ENCODE measurements around the gene MDM4.

Gene MDM4

DNA sequence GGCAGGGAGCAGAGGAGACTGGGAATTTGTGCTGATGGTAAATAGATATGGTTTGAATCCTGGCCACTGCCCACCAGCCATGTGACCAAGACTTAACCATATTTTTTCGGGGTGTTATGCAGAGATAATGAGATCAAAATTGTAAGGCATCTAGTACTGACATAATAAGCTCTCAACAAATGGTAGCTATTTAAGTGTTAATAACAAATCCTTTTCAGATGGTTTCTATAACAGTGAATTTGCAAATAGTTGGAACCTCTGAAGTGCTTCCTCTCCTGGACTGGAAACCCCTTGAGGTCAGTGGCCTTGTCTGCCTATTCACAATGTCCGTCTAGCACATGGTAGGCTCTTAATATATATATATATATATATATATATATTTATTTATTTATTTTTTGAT lies 64.7 kb downstream of the MDM4 start:
- DNase-seq: no peak

DNA sequence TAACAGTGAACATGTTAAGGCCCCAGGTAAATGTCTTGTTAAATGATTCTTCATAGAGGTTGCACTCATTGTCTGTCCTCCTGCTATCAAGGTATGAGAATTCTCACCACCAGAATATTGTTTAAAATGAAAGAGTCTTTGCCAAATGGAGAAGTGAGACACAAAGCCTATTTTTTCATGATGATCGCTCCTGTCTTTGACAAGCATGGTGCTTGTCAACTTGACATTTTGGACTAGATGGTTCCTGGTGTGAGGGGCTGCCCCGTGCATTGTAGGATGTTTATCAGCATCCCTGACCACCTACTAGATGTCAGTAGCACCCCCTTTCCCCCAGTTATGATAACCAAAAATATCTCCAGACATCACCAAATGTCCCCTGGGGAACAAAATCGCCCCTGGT lies 65.6 kb downstream of the MDM4 start:
- no peak for DNase-seq

DNA sequence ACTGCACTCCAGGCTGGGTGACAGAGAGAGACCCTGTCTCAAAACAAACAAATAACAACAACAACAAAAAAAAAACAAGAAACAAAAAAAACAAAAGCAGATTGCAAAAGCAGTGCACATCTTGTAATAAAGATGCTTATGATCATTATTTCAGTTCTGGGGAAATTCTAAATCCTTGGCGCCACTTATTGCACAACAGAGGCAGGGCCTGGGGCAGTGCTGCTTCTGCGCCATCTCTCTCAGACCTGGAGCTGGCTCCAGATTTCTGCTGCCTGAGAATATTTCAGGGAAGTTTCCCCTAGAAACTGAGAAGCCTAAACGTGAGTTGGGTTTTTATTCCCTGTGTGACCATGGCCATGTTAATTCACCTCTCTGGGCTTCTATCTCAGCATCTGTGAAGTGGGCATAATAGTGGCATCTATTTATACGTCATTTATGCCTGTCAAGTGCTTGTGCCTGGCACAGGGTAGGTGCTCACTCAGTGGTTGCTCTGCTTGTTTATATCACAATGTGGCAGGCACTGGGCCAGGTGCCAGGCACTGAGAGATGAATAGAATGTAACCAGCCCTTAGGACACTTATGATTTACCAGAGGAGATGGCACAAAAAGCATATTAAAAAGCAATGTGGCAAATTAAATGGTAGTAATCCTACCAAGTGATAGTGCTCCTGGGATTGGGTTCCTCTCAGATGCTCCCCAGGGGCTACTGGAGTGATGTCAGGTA lies 67.9 kb downstream of the MDM4 start:
- no peak for DNase-seq

GRCh38 chr1:204584699-204585372 lies 68.6 kb downstream of the MDM4 start:
- peak in 1 of 6 experiments; percentile 3 for DNase-seq

GRCh38 chr1:204587621-204588020 lies 71.4 kb downstream of the MDM4 start:
- no peak for DNase-seq

GRCh38 chr1:204588826-204589225 lies 72.6 kb downstream of the MDM4 start:
- no peak for DNase-seq

DNA sequence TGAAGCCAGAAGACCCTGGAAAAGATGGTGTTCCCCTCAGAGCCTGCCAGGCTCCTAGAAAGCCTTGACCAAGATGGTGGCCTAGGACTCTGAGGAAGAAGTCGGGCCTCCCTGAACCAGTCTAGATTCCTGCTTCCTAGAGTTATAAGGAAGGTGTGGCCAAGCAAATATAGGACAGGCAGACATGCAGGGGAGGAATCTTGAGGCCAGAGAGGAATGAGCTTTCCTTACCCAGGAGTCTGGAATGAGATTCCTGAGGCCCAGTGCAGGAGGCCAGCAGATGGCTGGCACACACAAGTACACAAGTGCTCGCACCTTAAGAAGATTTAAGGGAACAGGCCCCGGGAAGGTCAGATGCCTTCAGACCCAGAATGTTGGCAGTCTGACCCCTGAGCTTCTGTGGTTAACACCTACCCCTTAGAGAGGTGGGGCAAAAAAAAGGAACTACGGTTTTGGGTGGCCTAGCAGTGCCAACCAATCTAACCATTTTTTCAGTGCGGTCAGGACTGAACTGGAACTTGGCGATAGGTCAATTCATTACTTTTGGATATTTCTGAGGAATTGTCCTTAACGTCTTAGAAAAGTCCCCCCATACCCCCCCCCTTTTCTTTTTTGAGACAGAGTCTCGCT lies 73.3 kb downstream of the MDM4 start:
- DNase-seq: no peak

DNA sequence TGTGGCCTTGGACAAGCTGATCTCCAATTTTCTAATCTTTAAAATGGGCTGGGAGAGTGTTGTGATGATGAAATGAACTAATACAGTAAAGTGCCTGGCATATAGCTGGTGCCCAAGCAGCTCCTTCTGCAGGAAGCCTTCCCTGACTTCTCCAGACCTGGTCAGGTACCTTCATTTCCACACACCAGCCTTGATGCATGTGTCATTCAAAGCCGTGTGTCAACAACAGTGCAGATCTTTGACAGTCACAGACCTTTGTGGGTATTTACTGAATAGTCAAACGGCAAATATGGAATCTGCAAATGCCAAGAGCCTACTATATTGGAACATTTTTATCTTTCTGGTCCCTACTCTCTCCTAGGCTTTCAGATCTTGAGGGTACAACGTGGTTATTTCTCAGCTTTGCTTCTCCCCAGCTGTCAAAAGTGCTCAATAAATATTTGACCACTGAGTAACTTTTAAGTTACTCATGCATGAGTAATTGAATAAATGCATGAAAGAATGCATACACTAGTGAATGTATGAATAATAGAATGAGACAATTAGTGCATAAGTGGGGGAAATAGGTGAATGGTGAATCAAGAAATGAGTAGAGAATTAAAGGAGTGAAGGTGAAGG lies 75.4 kb downstream of the MDM4 start:
- no peak for DNase-seq

- DNase-seq: no peak
Observed at GRCh38 chr1:204592246-204592948, 76.2 kb downstream of the MDM4 start.

- DNase-seq: no peak
Observed at GRCh38 chr1:204598319-204598969, 82.2 kb downstream of the MDM4 start.

DNA sequence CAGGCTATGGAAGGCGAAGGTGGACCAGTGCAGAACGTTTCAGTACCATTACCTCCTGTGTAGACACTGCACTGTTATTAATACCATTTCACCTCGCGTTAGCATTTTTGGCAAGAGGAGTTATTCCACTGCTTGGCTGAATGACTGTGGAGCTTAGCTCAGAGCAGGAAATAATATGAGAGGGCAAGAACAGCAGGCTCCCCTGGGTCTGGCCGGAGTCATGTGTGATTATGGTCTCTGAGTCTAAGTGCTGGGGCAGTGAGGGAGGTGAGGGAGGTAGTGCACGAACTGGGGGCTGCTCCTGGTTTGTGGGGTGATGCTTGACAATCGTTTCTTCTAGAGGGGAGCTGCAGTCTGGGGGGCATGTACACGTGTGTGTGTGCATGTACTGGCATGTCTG lies 82.9 kb downstream of the MDM4 start:
- DNase-seq: no peak

- DNase-seq: no peak
Observed at GRCh38 chr1:204599596-204599995, 83.4 kb downstream of the MDM4 start.

- DNase-seq: no peak
Observed at GRCh38 chr1:204600203-204600602, 84.0 kb downstream of the MDM4 start.

DNA sequence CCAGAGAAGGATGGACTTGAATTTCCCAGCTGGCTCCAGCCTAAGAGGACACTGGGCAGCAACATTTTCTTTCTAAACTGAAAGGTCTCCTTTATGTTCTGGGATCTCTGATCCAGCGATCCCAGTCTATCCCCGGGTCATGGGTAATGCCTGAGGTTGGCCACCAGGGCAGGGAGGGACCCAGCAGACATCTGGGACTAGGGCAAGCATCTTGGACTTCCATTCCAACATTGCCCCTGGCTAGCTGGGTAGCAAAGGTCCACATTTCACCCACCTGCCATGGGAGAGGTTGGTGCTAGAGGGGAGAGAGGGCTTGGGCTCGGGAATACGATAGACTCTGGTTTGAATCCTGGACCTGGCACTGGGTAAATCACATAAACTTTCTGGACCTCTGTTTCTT lies 84.8 kb downstream of the MDM4 start:
- no peak for DNase-seq

GRCh38 chr1:204602111-204602579 lies 85.9 kb downstream of the MDM4 start:
- DNase-seq: no peak

- DNase-seq: no peak
Observed at GRCh38 chr1:204602871-204603542, 86.8 kb downstream of the MDM4 start.

- no peak for DNase-seq
Observed at GRCh38 chr1:204605791-204606190, 89.6 kb downstream of the MDM4 start.

Measured in stimulated activated naive CD4-positive, alpha-beta T cell (primary cell).